Breast epithelium (tissue), 4 donors: ENCODE measurements around the gene DPYSL4. TPM values are rescaled to one million over a fixed set of nuclear protein-coding genes. Genes with fewer than 3 reads are reported as not detected.

Experiments used
- DNase-seq, 2 donors: peaks; one replicate each; pipeline ENCODE4 v3.0.0-alpha.2; 2019; ENCODE audit warnings: low spot score in 2 of 2
- H3K27ac ChIP-seq, 2 donors: fragments of 200-600 bp; sonication (generic) in 1 of 2; one replicate each; pipeline ENCODE4 v1.5.1; 2016 to 2019; ENCODE audit warnings: mild to moderate bottlenecking in 1 of 2
- H3K27me3 ChIP-seq, 2 donors: fragments of 200-600 bp; sonication (generic) in 1 of 2; one replicate each; pipeline versions ENCODE4 v1.5.1 to v1.6.0; 2017 to 2019; ENCODE audit warnings: control low read depth in 1 of 2, mild to moderate bottlenecking in 1 of 2
- H3K36me3 ChIP-seq: fragments of 200-600 bp; one replicate; pipeline ENCODE4 v1.5.1; 2019
- H3K4me1 ChIP-seq, 2 donors: fragments of 200-600 bp; sonication (generic); one replicate each; pipeline ENCODE4 v1.5.1; 2016 to 2019; ENCODE audit warnings: control low read depth in 1 of 2
- H3K4me3 ChIP-seq, 3 donors: fragments of 200-600 bp; sonication (generic); 1 replicate in 2 of 3; 2 replicates in 1 of 3; pipeline ENCODE4 v1.5.1; 2016 to 2019; ENCODE audit warnings: mild to moderate bottlenecking in 3 of 3, moderate library complexity in 2 of 3
- H3K9me3 ChIP-seq, 2 donors: fragments of 200-600 bp; sonication (generic) in 1 of 2; one replicate each; pipeline ENCODE4 v1.5.1; 2016 to 2019; ENCODE audit warnings: control low read depth in 1 of 2
- POLR2A ChIP-seq: fragments of 450-650 bp; IDR thresholded peaks from one replicate; pipeline ENCODE4 v1.6.1; 2016; ENCODE audit warnings: antibody characterized with exemption, mild to moderate bottlenecking, moderate library complexity
- POLR2AphosphoS5 ChIP-seq, 3 donors: sonication (generic); formaldehyde crosslinking; IDR thresholded peaks; one replicate each; pipeline ENCODE4 v1.6.1; 2017; ENCODE audit warnings: antibody characterized with exemption in 3 of 3
- intact Hi-C: fragments of 100-400 bp; cut with DNase I; formaldehyde crosslinking; loops from one replicate; pipeline ENCODE4 v1.15.1; 2023; ENCODE audit warnings: low total_unique reads
- total RNA-seq, 3 donors: library from RNA; depleted of rRNA; stranded (reverse); fragments of >200 nt; gene quantifications; one replicate each; pipeline ENCODE4 v1.1.0, GENCODE V29; 2016
- TF ChIP-seq, protein P1 (sequence below), 3 donors: fragments of 450-650 bp; IDR thresholded peaks; one replicate each; pipeline ENCODE4 v1.5.1; 2016 to 2017; ENCODE audit warnings: antibody characterized with exemption in 3 of 3, mild to moderate bottlenecking in 3 of 3, moderate library complexity in 3 of 3

DPYSL4 gene
- total RNA-seq, 3 donors from 2014 or later: 1.9 to 2.3 (median 2.1) TPM

DNA sequence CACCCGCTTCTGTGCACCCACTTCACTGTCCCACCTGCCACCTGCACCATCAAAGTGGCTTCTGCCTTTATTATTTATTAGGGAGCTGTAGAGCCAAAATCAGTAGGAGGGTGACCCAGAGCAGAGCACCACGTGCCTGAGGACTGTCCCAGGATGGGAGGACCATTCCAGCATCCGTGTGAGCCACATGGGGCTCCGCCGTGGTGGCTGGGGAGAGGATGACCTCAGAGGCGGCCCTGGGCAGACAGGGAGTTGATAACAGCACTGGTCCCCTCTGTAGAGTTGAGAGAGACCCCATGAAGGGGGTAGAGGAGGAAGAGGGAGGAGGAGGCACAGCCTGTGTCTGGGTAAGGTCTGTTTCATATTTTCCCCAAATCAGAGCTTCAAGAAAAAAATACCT, 8.7 kb upstream of the DPYSL4 start:
- Histone ChIP-seq H3K36me3 (no peaks in the 10 kb centered on the region), H3K4me1 (no peaks in the 10 kb centered on the region), H3K9me3 (no peaks in the 10 kb centered on the region), H3K4me3 (no peak overlapping the region), H3K27ac (no peak overlapping the region), H3K27me3 (peaks cover 0 to 4% of the 10 kb centered on the region in 2 donors)
- no peak for TF ChIP-seq POLR2A
- TF ChIP-seq, protein P1, sequence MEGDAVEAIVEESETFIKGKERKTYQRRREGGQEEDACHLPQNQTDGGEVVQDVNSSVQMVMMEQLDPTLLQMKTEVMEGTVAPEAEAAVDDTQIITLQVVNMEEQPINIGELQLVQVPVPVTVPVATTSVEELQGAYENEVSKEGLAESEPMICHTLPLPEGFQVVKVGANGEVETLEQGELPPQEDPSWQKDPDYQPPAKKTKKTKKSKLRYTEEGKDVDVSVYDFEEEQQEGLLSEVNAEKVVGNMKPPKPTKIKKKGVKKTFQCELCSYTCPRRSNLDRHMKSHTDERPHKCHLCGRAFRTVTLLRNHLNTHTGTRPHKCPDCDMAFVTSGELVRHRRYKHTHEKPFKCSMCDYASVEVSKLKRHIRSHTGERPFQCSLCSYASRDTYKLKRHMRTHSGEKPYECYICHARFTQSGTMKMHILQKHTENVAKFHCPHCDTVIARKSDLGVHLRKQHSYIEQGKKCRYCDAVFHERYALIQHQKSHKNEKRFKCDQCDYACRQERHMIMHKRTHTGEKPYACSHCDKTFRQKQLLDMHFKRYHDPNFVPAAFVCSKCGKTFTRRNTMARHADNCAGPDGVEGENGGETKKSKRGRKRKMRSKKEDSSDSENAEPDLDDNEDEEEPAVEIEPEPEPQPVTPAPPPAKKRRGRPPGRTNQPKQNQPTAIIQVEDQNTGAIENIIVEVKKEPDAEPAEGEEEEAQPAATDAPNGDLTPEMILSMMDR (IDR thresholded peaks at IDR 0.05): no peak
- TF ChIP-seq POLR2AphosphoS5 (IDR thresholded peaks at IDR 0.05): no peak
- intact Hi-C loops: no loop called here
- no peak for DNase-seq

DNA sequence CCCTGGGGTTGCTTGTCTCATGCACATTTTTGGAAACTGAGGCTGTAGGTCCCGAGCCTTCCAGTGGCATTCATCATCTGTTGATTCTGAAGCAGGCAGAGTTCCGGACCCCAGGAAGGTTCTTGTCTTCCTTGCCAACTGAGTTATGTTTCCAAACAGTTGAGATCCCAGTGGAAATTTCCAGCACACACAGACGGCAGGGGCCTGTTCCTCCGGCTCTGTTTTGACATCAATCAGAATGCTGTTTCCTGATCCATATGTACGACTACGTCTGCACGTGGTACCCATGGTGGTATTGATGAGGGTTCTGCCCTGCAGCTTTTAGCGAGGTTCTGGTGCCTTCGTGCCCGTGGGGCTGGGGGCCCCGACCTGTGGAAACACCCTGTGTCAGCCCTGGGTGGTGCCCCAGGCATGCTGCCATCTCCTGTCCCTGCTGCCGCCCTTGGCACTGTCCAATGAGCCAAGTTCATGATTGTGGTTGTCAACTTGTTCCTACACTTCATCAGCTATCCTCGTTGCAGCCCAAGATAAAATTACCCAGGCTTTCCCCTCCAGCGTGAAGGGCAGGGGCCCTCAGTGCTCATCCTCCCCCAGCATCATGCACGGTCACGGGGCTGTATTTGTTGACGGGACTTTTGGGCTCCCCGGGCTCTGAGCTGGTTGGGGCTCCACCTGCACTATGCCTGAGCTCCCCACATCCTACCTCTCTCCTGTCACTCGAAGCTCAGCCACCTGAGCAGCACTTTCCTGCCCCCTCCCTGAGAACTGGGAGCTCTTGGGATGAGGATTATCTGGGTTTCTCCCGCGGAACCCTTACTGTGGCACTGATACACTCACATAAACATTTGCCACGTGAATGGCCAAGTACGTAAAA, 7.8 kb upstream of the DPYSL4 start:
- Histone ChIP-seq H3K4me3 (no peak overlapping the region), H3K9me3 (no peaks in the 10 kb centered on the region), H3K36me3 (no peaks in the 10 kb centered on the region), H3K27me3 (peaks cover 0 to 4% of the 10 kb centered on the region in 2 donors), H3K27ac (no peak overlapping the region), H3K4me1 (no peaks in the 10 kb centered on the region)
- no peak for TF ChIP-seq POLR2A
- no peak for TF ChIP-seq POLR2AphosphoS5 (IDR thresholded peaks at IDR 0.05)
- TF ChIP-seq, protein P1 (IDR thresholded peaks at IDR 0.05): no peak
- intact Hi-C loops: no loop called here
- DNase-seq: no peak

DNA sequence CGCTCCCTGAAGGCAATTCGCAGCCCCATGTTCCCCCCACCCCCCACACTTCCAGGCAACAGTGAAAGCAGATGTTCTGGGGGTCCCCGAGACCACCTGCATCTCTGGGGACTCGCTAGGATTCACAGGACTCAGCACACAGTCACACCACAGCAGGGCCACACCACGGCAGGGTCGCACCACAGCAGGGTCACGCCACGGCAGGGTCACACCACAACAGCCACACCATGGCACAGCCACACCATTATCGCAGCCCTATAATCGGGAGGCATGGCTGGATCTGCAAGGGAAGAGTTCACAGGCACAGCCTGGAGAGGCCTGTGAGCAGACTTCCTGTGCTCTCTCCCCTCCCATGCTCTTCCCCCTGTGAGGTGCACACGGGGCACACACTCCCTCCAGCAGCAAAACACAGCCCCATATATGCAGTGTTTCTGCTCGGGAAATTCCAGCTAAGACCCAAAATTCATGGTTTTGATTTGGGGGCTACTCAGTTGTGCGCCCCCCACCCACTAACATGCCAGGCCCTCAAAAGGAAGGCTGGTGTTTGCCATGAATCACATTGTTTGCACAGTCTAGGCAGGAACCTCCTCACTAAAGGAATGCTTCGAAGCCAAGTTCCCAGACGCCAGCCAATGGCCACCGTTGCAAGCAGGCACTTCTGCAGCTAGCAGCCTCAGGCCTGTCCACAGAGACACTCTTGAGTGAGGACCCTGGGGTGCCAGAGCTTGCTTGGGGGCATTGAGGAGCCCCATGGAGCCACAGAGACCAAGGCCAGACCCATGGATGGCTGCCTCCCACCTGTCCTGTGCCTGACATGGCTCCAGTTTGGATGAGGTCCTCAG, 7.0 kb upstream of the DPYSL4 start:
- H3K9me3 ChIP-seq: no peaks in the 10 kb centered on the region
- no peak overlapping the region for H3K4me3 ChIP-seq
- TF ChIP-seq POLR2AphosphoS5 (IDR thresholded peaks at IDR 0.05): no peak
- no peak for TF ChIP-seq POLR2A
- intact Hi-C loops: no loop called here
- DNase-seq: no peak
- no peaks in the 10 kb centered on the region for H3K4me1 ChIP-seq
- H3K27me3 ChIP-seq: peaks cover 0 to 5% of the 10 kb centered on the region in 2 donors
- no peaks in the 10 kb centered on the region for H3K36me3 ChIP-seq
- H3K27ac ChIP-seq: no peak overlapping the region

DNA sequence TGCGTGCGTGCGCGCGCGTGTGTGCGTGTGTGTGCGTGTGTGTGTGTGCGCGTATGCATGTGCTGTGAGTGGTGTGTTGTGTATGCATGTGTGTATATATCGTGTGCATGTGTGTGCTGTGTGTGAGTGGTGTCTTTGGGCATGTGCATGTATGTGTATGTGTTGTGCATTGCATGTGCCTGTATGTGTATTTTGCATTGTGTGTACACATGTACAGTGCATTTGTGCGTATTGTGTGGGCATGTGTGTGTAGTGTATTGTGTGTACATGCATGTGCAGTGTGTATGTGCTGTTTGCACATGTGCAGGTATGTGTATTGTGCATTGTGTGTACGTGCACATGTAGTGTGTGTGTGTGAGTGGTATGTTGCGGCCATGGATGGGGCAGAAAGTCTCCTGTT, 6.0 kb upstream of the DPYSL4 start:
- Histone ChIP-seq H3K4me1 (peaks cover 0 to 2% of the 10 kb centered on the region in 2 donors), H3K9me3 (no peaks in the 10 kb centered on the region), H3K27me3 (peaks cover 3 to 15% of the 10 kb centered on the region in 2 donors), H3K27ac (no peak overlapping the region), H3K36me3 (no peaks in the 10 kb centered on the region), H3K4me3 (no peak overlapping the region)
- intact Hi-C loops: no loop called here
- no peak for DNase-seq
- no peak for TF ChIP-seq POLR2AphosphoS5 (IDR thresholded peaks at IDR 0.05)
- no peak for TF ChIP-seq POLR2A
- TF ChIP-seq, protein P1 (IDR thresholded peaks at IDR 0.05): no peak

DNA sequence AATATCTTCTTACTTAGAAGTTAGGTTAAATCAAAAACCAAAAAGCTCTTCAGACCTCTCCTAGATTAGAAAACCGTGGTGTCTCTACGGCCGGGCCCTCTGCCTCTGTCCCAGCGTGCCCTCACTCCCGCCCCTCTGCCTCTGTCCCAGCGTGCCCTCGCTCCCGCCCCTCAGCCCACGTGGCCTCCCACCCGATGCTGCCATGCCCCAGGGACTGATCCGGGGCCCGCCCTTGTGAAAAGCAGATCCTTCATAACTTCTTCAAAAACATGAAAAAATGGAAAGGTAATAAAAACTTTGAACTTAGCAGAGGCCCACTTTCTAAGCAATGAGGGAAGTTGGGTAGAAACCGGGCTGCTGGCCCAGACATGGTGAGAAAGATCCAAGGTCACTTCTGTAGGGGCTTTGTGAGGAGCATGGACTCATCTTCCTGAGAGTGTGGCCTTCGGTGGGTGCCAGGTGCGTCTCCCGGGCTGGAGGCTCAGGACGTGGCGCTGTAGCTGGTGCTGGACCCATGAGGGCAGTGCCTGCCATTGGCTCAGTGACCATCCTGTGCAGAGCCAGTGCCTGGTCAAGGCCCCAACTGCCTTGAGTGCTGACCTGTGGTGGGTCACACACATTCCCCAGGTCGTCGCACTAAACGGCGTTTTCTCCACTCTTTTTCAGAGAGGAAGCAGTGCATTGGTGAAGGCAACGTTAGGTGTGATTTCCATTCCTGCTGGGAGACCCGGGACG, 4.9 kb upstream of the DPYSL4 start:
- Histone ChIP-seq H3K36me3 (no peaks in the 10 kb centered on the region), H3K27ac (no peak overlapping the region), H3K4me3 (no peak overlapping the region), H3K9me3 (no peaks in the 10 kb centered on the region), H3K27me3 (peaks cover 10 to 20% of the 10 kb centered on the region in 2 donors), H3K4me1 (peaks cover 3 to 9% of the 10 kb centered on the region in 2 donors)
- intact Hi-C loops: no loop called here
- DNase-seq: no peak
- TF ChIP-seq POLR2AphosphoS5 (IDR thresholded peaks at IDR 0.05): no peak
- no peak for TF ChIP-seq POLR2A
- TF ChIP-seq, protein P1 (IDR thresholded peaks at IDR 0.05): no peak
